HL-60 (cell line): Measurements from ENCODE around the gene PDZK1.

Experiments used
- DNase-seq, 2 experiments: peaks; one replicate each; pipeline ENCODE4 v3.0.0-alpha.2; 2010 to 2020; ENCODE audit warnings: low read depth in 1 of 2, low spot score in 1 of 2
- H3K27ac ChIP-seq: fragments of 250-450 bp; sonication (Bioruptor Pico); replicated peaks from 2 replicates; pipeline ENCODE4 v1.5.1; 2020; ENCODE audit warnings: mild to moderate bottlenecking, moderate library complexity
- H3K27me3 ChIP-seq: fragments of 250-450 bp; sonication (Bioruptor Pico); 2 replicates; pipeline ENCODE4 v1.5.1; 2021; ENCODE audit warnings: mild to moderate bottlenecking, moderate library complexity; ENCODE audit not compliant: insufficient read depth, poor library complexity, severe bottlenecking
- H3K4me3 ChIP-seq: replicated peaks from 2 replicates; pipeline ENCODE4 v1.5.1; 2011; ENCODE audit warnings: mild to moderate bottlenecking, control low read depth, low read length; ENCODE audit not compliant: insufficient read depth
- CTCF ChIP-seq: IDR thresholded peaks from one replicate; pipeline ENCODE4 v1.5.1; 2011; ENCODE audit warnings: low read length, control low read depth, inconsistent platforms; ENCODE audit not compliant: insufficient read depth
- GABPA ChIP-seq: IDR thresholded peaks from 2 replicates; pipeline ENCODE4 v1.6.1; 2012; ENCODE audit warnings: low read depth
- POLR2AphosphoS5 ChIP-seq: IDR thresholded peaks from 2 replicates; pipeline ENCODE4 v1.6.1; 2012; ENCODE audit warnings: low read depth
- REST ChIP-seq: IDR thresholded peaks from 2 replicates; pipeline ENCODE4 v1.6.1; 2012; ENCODE audit warnings: low read depth; ENCODE audit not compliant: insufficient replicate concordance
- SPI1 ChIP-seq: IDR thresholded peaks from 2 replicates; pipeline ENCODE4 v1.6.1; 2012; ENCODE audit warnings: low read depth, mild to moderate bottlenecking, borderline replicate concordance

The PDZK1 gene

GRCh38 chr1:145714524-145715111 is 7.5 kb upstream of the PDZK1 start:
- no peak for DNase-seq
- TF ChIP-seq POLR2AphosphoS5 (no peak), GABPA (no peak), CTCF (no peak), SPI1 (no peak), REST (no peak)
- no peaks in the 10 kb centered on the region for H3K27me3 ChIP-seq
- no peak overlapping the region for H3K4me3 ChIP-seq
- H3K27ac ChIP-seq, result no peak overlapping the region

GRCh38 chr1:145711213-145711651 is 4.1 kb upstream of the PDZK1 start:
- H3K4me3 ChIP-seq, result no peak overlapping the region
- TF ChIP-seq GABPA (no peak), CTCF (no peak), POLR2AphosphoS5 (no peak), REST (no peak), SPI1 (no peak)
- no peak for DNase-seq
- no peaks in the 10 kb centered on the region for H3K27me3 ChIP-seq
- no peak overlapping the region for H3K27ac ChIP-seq

GRCh38 chr1:145710291-145711027 is 3.3 kb upstream of the PDZK1 start:
- H3K4me3 ChIP-seq, result no peak overlapping the region
- no peak for TF ChIP-seq REST
- TF ChIP-seq SPI1, result no peak
- no peak for TF ChIP-seq GABPA
- no peak for TF ChIP-seq POLR2AphosphoS5
- TF ChIP-seq CTCF, result no peak
- no peak for DNase-seq
- H3K27me3 ChIP-seq, result no peaks in the 10 kb centered on the region
- no peak overlapping the region for H3K27ac ChIP-seq
